Measurements from ENCODE around the gene ABRAXAS1.
"Not testable (repeated sequence)": the region's sequence is repeated elsewhere in the genome, so short reads cannot be mapped to it uniquely, and the experiment has no call there.

GRCh38 chr4:83509156-83509585 lies 24.3 kb upstream of the ABRAXAS1 start:
- not testable (repeated sequence) for TF ChIP-seq CTCF (IDR thresholded peaks at IDR 0.05; ENCODE audit: insufficient read depth, low read length); GABPA (IDR thresholded peaks at IDR 0.05; ENCODE audit: low read depth)
